ENCODE measurements around the gene NR4A1.

GRCh38 chr12:52076811-52077210 lies 25.6 kb downstream of the NR4A1 start:
- TF ChIP-seq KDM1A (IDR thresholded peaks at IDR 0.05) (no peak), CTCF (IDR thresholded peaks at IDR 0.05 in 2 of 3, conservative IDR thresholded peaks at IDR 0.05 in 1 of 3; ENCODE audit: insufficient read depth in 2 of 3, low read depth in 1 of 3, low read length in 3 of 3) (no peak), TFAP4 (CRISPR knock-in tag; IDR thresholded peaks at IDR 0.05; ENCODE audit: borderline replicate concordance) (no peak), NRF1 (conservative IDR thresholded peaks at IDR 0.05 in 1 of 2, IDR thresholded peaks at IDR 0.05 in 1 of 2) (no peak), NCOA6 (IDR thresholded peaks at IDR 0.05) (no peak)

Measured in K562 (cell line).